Sigmoid colon (tissue), 4 donors: ENCODE results near the gene SLC16A11.

Experiments used
- POLR2A ChIP-seq, 2 donors: fragments of 450-650 bp; IDR thresholded peaks; one replicate each; pipeline ENCODE4 v1.6.1; 2016; ENCODE audit warnings: antibody characterized with exemption in 2 of 2, mild to moderate bottlenecking in 2 of 2, moderate library complexity in 2 of 2
- POLR2AphosphoS5 ChIP-seq, 4 donors: sonication (generic); formaldehyde crosslinking; IDR thresholded peaks; one replicate each; pipeline ENCODE4 v1.6.1; 2017; ENCODE audit warnings: antibody characterized with exemption in 4 of 4
- TF ChIP-seq, protein P1 (sequence below), 4 experiments: fragments of 450-650 bp in 3 of 4; fragments of 200-600 bp in 1 of 4; IDR thresholded peaks; one replicate each; pipeline ENCODE4 v1.5.1; 2016 to 2019; ENCODE audit warnings: antibody characterized with exemption in 4 of 4, mild to moderate bottlenecking in 3 of 4, moderate library complexity in 2 of 4

DNA sequence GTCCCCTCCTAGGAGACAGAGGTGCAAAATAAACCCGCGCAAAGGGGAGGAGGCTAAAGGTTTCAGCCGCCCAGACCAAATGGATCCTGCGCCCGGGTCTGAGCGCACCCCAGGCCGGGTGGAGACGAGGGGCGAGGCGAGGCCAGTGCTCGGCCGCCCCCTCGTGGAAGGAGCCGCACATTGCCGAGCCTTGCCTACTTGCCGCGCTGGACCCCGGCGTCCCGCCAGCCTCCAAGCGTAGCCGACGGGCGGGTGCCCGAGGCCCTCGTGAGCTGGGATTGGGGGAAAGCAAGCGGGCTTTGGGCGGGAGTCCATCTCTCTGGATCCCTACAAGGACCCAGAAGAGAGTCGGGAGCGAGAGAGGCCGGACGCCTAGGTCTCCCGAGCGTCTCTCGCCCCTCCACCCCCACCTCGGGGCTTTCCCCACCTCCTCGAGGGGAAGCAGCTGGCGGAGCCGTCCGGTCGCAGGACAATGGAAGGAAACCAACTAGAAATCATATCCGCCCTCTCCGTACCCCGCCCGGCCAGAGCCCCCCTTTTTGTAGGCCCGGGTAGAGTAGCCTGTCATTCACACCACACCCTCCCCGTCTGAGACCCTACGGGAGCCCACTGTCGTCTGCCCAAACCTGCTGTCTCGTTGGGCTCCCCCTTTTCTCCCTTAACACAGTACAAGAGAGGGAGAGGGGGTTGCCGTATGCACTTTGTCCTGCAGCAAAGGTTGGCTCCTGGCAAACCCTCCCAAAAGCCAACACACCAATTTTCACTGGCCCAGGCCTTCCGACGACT lies 21.7 kb downstream of the SLC16A11 start:
- TF ChIP-seq POLR2A (IDR thresholded peaks at IDR 0.05) = no peak
- peak in 2 of 4 donors; percentile 40 to 42 for TF ChIP-seq POLR2AphosphoS5 (IDR thresholded peaks at IDR 0.05)
- TF ChIP-seq, protein P1, sequence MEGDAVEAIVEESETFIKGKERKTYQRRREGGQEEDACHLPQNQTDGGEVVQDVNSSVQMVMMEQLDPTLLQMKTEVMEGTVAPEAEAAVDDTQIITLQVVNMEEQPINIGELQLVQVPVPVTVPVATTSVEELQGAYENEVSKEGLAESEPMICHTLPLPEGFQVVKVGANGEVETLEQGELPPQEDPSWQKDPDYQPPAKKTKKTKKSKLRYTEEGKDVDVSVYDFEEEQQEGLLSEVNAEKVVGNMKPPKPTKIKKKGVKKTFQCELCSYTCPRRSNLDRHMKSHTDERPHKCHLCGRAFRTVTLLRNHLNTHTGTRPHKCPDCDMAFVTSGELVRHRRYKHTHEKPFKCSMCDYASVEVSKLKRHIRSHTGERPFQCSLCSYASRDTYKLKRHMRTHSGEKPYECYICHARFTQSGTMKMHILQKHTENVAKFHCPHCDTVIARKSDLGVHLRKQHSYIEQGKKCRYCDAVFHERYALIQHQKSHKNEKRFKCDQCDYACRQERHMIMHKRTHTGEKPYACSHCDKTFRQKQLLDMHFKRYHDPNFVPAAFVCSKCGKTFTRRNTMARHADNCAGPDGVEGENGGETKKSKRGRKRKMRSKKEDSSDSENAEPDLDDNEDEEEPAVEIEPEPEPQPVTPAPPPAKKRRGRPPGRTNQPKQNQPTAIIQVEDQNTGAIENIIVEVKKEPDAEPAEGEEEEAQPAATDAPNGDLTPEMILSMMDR (IDR thresholded peaks at IDR 0.05) = peak; percentile 81 to 98 (median 88)
